Measurements from ENCODE around the gene PARD3.

DNA sequence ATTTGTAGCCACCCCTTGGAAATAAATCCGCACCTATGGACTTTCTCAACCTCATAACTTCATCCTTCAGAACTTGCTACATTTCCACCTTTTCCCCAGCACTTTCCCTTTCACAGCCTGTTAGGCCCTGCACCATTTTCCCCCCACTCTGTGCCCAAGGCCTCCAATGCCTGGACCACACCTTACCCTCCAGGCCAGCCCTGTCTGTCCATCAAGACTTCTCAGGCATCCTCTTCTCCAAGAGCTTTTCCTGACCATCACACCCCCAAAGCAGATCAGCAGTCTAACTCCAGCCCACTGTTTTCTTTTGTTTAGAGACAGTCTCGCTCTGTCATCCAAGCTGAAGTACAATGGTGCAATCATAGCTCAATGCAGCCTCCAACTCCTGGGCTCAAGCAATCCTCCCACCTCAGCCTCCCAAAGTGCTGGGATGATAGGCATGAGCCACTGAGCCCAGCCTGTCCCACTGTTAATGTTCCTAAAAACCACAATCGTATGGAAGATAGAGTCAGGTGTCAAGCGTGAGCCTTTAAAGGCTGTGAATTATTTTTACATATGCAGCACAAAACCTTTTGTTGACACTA, 116.8 kb downstream of the PARD3 start:
- TF ChIP-seq L3MBTL2 (conservative IDR thresholded peaks at IDR 0.05) (no peak), FOXM1 (IDR thresholded peaks at IDR 0.05; ENCODE audit: borderline replicate concordance) (no peak), BHLHE40 (IDR thresholded peaks at IDR 0.05; ENCODE audit: borderline replicate concordance) (no peak), FOXK2 (IDR thresholded peaks at IDR 0.05) (no peak), FOXA1 (IDR thresholded peaks at IDR 0.05) (no peak), ELF4 (IDR thresholded peaks at IDR 0.05) (no peak), SP1 (IDR thresholded peaks at IDR 0.05) (no peak), NFRKB (IDR thresholded peaks at IDR 0.05) (no peak), SUZ12 (IDR thresholded peaks at IDR 0.05) (no peak), ZNF384 (IDR thresholded peaks at IDR 0.05) (no peak)
